Measurements from ENCODE around the gene SH3PXD2B.
"Not testable (repeated sequence)": the region's sequence is repeated elsewhere in the genome, so short reads cannot be mapped to it uniquely, and the experiment has no call there.

SH3PXD2B gene

GRCh38 chr5:172415362-172416275 is 38.7 kb downstream of the SH3PXD2B start:
- no peak for DNase-seq

GRCh38 chr5:172414531-172415361 is 39.6 kb downstream of the SH3PXD2B start:
- DNase-seq: no peak

DNA sequence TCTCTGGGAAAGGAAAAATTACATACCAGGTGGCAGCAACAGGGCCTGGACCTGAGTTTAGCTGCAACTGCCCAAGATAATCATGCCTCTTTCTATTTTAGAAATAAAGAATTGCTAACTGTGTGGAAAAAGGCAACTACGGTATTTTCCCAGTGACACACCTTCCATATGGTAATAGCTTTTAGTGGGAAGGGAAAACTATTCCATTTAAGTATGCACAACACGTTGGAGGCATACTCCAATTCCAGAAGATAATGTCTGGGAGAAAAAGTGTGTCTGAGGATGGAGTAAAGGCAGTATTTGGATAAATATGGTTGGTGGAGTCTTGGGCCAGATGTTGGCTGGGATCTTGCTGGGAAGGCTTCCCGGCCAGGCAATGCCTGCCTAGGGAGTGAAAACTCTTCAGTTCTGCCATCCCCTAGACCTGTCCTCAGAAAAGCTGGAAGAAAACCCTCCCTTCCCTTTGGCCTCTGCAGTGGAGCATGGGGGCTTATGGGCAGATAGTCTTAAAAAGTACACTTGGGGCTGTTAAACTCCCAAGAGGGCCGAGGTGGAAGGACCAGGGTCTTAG is 40.6 kb downstream of the SH3PXD2B start:
- no peak for DNase-seq

- DNase-seq: no peak
Observed at GRCh38 chr5:172412724-172413286, 41.5 kb downstream of the SH3PXD2B start.

GRCh38 chr5:172411484-172412072 is 42.7 kb downstream of the SH3PXD2B start:
- DNase-seq: no peak

GRCh38 chr5:172410662-172411483 is 43.5 kb downstream of the SH3PXD2B start:
- no peak for DNase-seq

DNA sequence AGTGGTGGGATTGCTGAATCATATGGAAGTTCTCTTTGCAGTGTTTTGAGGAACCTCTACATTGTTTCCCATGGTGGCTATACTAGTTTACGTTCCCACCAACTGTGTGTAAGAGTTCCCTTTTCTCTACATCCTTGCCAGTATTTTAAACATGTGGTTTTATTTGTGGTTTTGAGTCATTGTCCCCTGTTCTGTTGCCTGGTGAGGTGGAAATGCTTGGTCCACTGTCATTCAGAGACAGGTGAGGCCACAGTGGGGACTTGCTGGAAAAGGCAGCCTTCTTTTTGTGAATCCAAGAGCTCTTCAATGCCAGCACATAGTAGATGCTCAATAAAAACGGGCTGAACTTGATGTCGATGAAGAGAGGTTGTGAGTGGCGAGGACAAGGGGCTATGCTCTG is 44.2 kb downstream of the SH3PXD2B start:
- DNase-seq: no peak

DNA sequence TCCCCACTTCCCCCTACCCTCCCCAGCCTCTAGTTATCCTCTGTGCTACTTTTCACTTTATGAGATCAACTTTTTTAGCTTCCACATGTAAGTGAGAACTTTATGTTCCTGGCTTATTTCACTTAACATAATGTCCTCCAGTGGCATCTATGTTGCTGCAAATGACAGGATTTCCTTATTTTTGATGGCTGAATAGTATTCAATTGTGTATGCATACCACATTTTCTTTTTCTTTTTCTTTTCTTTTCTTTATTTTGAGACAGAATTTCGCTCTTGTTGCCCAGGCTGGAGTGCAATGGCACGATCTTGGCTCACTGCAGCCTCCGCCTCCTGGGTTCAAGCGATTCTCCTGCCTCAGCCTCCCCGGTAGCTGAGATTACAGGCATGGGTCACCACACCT is 44.8 kb downstream of the SH3PXD2B start:
- DNase-seq: not testable (repeated sequence)

GRCh38 chr5:172407822-172408221 is 46.5 kb downstream of the SH3PXD2B start:
- no peak for DNase-seq

- no peak for DNase-seq
Observed at GRCh38 chr5:172407241-172407691, 47.1 kb downstream of the SH3PXD2B start.

GRCh38 chr5:172405226-172406107 is 48.9 kb downstream of the SH3PXD2B start:
- DNase-seq: no peak

DNA sequence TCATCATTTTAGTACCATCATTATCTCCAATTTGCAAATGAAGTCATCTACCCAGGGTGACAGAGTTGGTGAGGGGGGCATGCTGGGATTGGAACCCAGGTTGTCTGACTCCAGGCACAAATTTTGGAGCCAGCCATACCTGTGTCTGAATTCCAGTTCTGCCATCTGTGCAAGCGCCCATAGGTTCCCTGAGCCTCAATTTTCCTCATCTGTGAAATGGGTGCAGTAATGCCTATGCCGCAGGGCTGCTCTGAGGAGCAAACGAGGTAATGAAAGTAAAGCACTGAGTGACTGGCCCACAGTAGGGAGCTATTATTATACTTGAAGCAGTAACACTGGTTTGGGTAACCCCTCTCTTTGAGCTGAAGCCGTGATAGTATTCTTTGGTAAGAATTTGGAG is 49.6 kb downstream of the SH3PXD2B start:
- no peak for DNase-seq

- DNase-seq: no peak
Observed at GRCh38 chr5:172403817-172404216, 50.5 kb downstream of the SH3PXD2B start.

GRCh38 chr5:172403189-172403796 is 51.0 kb downstream of the SH3PXD2B start:
- DNase-seq: no peak

GRCh38 chr5:172402531-172403188 is 51.7 kb downstream of the SH3PXD2B start:
- DNase-seq: no peak

GRCh38 chr5:172402031-172402430 is 52.3 kb downstream of the SH3PXD2B start:
- DNase-seq: not testable (repeated sequence)

DNA sequence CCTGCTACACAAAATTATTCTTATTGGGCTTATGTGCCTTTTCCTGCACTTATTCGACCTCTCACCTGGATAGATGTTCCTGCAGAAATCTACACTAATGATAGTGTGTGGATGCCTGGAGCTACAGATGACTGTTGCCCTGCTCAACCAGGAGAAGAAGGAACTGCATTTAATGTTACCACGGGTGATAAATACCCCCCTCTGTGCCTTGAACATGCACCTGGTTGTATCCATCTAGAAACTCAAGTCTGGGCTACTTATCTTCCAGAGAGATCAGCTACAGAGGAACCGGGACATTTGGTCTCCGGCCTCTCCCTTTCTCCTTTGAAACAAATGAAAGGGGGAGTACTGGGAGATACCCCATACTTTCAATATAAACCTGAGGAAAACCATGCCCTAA is 54.5 kb downstream of the SH3PXD2B start:
- DNase-seq: no peak

GRCh38 chr5:172399336-172399735 is 55.0 kb downstream of the SH3PXD2B start:
- no peak for DNase-seq

- DNase-seq: not testable (repeated sequence)
Observed at GRCh38 chr5:172398645-172399044, 55.7 kb downstream of the SH3PXD2B start.

DNA sequence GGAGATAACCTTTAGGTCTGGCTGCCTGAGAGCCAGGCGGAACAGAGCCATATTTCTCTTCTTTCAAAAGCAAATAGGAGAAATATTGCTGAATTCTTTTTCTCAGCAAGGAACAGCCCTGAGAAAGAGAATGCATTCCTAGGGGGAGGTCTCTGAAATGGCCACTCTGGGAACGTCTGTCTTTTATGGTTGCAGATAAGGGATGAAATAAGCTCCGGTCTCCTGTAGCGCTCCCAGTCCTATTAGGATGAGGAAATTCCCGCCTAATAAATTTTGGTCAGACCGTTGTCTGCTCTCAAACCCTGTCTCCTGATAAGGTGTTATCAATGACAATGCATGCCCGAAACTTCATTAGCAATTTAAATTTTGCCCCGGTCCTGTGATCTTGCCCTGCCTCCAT is 57.3 kb downstream of the SH3PXD2B start:
- DNase-seq: not testable (repeated sequence)
